Activated CD8-positive, alpha-beta memory T cell treated with anti-CD3 and anti-CD28 coated beads for 48 hours (primary cell): ENCODE data around the gene CDK14.

Experiments used
- DNase-seq, 3 experiments: peaks; one replicate each; pipeline ENCODE4 v3.0.0-alpha.2; 2020; ENCODE audit warnings: low read depth in 2 of 3, low spot score in 2 of 3

CDK14 gene

DNA sequence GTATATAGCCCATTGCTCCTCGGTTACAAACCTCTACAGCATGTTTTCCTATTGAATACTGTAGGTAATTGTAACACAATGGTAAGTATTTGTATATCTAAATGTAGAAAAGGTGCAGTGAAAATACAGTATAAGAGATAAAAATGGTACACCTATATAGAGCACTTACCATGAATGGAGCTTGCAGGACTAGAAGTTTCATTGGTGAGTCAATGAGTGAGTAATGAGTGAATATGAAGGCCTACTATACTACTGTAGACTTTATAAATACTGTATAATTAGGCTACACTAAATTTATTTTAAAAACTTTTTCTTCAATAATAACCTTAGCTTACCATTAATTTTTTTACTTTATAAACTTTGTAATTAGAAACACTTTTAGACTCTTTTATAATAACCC lies 239.7 kb downstream of the CDK14 start:
- DNase-seq, result no peak

GRCh38 chr7:90836937-90837336 lies 240.8 kb downstream of the CDK14 start:
- DNase-seq, result no peak

DNA sequence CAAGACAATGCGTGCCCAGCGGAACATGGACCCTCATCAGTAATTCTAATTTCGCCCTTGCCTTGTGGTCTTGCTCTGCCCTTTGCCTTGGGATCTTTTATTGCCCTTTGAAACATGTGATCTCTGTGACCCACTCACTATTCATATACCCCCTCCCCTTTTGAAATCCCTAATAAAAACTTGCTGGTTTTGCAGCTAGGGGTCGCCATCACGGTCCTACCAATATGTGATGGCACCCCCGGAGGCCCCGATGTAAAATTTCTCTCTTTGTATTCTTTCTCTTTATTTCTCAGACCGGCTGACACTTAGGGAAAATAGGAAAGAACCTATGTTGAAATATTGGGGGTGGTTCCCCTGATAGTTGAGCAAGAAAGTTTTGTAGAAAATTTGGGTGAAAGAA lies 242.7 kb downstream of the CDK14 start:
- DNase-seq, result no peak

DNA sequence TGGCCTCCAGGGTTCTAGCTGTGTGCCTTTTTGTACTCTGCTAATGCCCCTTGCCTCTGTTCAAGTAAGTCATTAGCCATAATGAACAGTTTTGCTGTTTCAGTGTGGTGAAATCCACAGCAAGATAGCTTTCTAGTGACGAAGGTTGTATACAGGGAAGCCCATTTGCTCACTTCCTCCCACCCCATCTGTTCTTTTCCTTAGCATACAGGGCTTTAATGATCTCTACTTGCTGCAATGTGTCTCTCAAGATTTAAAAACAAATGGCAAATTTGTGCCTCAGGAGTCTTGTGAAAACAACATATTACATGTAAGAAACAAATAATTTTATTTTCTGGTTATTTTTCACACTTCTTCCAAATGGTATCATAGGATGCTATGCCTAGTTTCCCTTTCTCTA lies 243.2 kb downstream of the CDK14 start:
- no peak for DNase-seq

DNA sequence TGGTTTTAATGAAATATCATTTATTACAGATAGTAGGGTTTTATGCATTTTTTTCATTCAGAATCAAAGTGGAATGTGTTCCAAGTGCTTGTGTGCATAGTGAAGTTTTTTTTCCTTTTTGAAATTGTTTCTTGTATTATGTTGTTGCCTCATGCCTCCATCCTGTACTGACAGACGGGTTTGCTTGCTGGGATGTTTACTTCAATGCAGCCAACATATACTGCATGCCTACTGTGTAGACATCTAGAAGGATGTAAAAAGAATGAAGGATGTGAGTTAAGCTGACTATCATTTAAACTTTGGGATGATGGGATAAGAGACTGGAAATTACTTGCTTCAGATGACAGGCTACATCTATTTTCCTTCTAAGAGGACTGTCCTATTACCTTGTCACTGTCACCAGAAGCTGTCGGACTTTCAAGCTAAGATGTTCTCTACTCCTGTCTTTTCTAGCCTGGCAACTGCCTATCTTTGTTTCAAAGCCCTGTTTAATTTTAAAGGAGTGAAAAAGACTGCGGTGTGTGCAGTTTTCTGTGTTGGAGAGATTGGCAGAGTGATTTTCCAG lies 243.7 kb downstream of the CDK14 start:
- DNase-seq, result no peak

DNA sequence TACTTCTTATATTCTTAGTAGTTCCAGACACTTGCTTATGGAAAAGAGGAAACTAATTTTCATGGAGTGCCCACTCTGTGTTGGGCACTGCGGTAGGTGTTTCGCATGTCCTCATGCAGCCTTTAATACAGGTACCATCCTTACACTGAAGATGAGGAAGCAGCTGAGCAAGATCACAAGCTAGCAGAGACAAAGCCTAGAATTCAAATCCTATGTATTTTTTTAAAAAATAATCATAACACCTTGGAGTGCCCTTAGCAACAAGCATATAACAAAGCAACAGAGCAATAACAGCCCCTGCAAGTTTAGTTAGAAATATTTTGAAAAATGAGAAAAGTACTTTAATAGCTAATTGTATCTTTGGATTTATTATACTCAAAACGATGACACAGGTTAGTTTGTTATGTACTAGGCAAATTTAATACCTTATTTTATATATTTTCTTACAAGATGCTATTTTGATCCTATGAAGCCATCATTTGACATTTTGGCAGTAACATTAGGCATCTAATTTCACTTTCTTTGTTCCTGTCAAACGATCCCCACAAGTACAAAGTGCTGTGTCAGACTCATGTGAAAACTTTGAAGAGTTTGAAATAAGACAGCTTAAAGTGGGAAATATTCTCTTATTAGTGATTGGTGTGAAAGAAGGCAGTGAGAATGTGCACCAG lies 245.8 kb downstream of the CDK14 start:
- DNase-seq, result no peak

DNA sequence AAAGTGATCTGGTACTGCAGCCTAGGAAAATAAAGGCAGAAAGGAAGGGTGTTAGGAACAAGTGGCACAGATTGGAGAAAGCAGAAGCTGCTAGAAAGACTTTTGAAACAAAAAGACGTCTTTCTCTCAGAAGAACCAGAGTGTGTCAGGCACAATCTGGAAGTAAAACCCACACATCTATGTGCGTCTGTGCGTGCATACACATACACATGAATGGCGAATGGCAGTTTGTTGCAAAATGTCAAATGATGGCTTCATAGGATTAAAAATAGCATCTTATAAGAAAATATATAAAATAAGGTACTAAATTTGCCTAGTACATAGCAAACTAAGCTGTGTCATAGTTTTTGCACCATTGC lies 246.3 kb downstream of the CDK14 start:
- DNase-seq, result no peak

DNA sequence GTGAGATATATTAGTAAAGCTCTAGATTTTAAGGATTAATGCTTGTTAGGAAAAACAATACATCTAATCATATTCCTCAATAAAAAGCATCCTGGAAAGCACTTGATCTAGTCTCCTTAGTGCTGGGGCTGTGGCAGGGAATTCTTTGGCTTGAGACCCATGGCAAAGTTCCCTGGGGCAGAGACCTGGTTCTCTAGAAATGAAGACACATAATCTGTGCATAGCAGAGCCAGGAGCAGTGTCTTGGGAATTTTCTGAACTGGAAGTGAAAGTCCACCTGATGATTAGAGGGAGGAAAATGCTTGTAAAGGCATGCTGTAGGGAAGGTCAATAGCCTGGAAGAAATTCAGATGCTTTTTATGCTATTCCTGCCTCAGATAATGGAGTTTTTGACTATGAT lies 247.4 kb downstream of the CDK14 start:
- DNase-seq, result no peak

GRCh38 chr7:90844421-90844820 lies 248.3 kb downstream of the CDK14 start:
- no peak for DNase-seq

GRCh38 chr7:90846192-90846591 lies 250.1 kb downstream of the CDK14 start:
- no peak for DNase-seq

- DNase-seq, result no peak
Measured at GRCh38 chr7:90850066-90850465, 253.9 kb downstream of the CDK14 start.

- DNase-seq, result no peak
Measured at GRCh38 chr7:90850471-90850870, 254.3 kb downstream of the CDK14 start.

DNA sequence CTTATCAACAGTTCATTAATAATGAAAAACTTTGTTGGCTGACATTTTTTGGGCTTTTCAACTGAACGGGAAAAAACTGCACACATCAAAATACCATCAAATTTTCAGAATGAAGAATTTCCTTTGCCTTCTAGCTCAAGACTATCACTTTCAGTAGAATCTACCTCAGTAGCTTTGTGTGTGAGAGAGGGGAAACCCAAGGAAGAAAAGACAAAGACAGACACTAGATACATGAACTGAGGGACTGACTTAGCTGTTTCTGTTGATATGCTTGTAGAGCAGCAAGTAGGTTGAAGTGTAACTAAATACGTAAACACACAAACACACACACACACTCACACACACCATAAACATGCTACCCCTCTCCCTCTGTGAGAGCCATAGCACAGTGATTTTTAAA lies 257.1 kb downstream of the CDK14 start:
- no peak for DNase-seq

GRCh38 chr7:90856351-90857070 lies 260.4 kb downstream of the CDK14 start:
- no peak for DNase-seq

DNA sequence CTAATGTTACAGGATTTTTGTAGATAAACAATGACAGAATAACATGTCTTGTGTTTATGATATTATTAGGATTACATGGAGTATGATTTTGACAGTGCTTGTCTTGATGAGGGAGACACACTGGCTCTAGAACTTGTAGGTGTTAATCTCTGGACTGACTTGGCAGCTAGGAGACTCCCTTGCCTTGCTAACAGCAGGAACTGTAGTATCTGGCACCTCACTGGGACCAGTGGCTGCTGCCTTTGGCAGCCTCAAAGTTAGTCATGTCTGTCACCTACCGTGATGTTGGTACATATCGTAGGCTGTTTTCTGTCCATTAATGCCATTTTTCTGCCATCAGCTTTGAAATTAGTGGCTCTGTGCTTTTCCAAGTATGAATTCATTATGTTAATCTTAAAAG lies 261.5 kb downstream of the CDK14 start:
- no peak for DNase-seq

- DNase-seq, result no peak
Measured at GRCh38 chr7:90858546-90858945, 262.4 kb downstream of the CDK14 start.

- DNase-seq, result no peak
Measured at GRCh38 chr7:90859521-90859920, 263.4 kb downstream of the CDK14 start.

DNA sequence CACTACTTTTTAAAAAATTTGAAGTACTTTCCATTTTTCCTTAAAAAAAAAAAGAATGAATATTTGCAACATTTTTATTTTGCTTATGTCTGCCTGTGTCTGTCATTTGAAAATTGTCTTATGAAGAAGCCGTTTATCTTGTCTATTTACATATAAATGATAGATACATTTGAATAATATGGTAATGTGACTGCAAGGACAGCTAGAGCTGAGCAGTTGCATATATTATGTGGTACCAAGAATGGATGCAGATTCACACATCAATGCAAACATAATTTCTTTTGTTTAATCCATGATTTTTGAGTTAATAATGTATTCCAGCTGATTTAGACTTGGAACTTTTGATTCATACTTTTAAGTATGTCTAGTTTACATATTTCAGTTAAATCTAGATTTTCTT lies 268.0 kb downstream of the CDK14 start:
- DNase-seq, result no peak

GRCh38 chr7:90869335-90869734 lies 273.2 kb downstream of the CDK14 start:
- DNase-seq, result no peak

- DNase-seq, result no peak
Measured at GRCh38 chr7:90876701-90877100, 280.6 kb downstream of the CDK14 start.

DNA sequence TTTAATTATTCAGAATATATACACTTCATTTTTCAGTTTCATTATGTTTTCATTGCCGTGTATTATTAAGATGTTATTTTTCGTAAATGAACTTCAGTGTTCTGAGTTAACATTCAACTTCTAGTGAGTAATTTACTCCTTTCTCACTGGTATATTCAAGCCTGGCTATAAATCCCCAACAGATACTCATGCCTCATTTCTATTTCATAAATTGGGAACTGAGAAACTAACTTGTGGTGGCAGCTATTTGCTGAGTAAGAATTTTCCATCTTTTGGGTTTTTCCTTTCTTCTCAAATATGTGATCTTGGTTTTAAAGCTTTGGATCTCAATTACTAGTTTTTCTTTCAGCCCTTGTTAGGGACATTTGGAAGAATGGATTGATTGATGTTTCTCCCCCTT lies 281.1 kb downstream of the CDK14 start:
- no peak for DNase-seq

DNA sequence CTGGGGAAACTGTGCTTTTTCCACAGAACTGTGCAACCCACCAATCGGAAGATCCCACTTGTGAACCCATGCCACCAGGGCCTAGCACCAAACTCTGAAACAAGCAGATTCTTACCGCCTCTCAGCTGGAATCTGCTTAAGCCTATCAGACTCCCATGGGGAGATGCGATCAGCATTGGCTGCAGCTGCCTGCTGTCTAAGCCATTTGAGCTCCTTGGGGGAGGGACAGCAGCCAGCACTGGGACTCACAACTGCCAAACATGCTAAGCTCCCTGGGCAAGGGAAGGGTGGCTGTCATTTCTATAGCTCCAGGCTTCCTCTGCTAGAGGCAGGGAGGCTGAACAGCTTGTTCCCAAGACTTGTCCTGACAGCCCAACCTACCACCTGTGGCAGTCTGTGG lies 283.8 kb downstream of the CDK14 start:
- no peak for DNase-seq

DNA sequence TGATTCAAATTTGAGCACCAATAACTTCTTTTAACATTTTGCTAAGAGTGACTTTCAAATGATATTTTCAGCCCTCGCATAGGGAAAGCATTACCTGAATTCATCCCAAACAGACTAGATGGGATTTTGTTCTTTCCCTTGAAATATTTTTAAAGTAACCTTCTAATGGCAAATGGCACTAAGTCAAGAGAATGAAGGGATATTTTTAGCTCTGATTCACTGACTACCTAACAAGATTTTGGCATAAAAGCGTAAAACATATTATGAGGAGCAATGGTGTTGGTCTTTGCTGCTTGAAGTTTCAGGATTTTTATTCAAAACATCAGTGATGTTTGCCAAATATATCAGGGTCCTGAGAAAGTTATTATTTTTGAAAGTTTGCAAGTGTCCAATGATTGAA lies 290.3 kb downstream of the CDK14 start:
- DNase-seq, result no peak
